ENCODE results near the gene NF2. TPM values are rescaled to one million over a fixed set of nuclear protein-coding genes. Genes with fewer than 3 reads are reported as not detected.

NF2 gene
- total RNA-seq, 4 donors from 2014 or later, result 14.6 to 60.1 (median 34.7) TPM

DNA sequence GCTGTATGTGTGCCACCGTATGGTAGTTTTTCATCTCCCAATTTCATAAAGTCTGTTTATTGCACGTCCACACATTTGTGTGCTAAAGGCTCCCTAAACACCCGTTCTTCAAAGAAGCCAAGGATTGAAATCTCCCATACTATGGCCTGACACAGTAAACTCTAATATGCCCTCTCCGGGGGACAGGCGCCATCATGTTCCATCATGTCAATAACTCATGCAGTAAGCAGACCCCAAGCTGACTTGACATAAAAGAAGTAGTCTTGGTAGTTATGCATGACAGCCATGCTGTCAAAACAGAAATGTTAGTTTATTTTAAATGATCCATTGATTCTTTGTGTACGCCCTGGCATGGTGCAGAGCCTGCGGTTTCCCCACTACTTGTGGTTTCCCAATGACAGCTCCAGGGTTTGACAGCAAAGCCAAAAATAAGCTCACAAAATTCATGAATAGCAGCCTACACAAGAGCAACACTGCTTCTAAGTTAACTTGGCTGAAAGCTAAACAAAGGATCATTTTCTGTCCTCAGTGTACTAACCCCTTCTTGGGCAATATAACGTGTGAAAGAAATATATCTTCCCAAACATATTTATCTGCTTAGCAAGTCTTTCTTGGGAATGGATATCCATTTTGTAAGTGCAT lies 59.9 kb downstream of the NF2 start:
- WGBS, 2 donors (ENCODE audit: low coverage in 1 of 2), result 89 to 97% methylated on average over 6 to 8 of the region's 8 CpGs
- in situ Hi-C loops (cut with MboI; ENCODE audit: low pct_ligation_motif_present in 1 of 4, low pct_unique_long_range_greater_than_20kb in 1 of 4, low sequenced_read_pairs in 3 of 4), result no loop called here
- intact Hi-C loops (cut with DNase I; ENCODE audit: low total_unique reads), result no loop called here
- no peak for TF ChIP-seq EP300 (IDR thresholded peaks at IDR 0.05; ENCODE audit: low read depth)
- no peak for TF ChIP-seq POLR2AphosphoS5 (IDR thresholded peaks at IDR 0.05)
- TF ChIP-seq, protein P1, sequence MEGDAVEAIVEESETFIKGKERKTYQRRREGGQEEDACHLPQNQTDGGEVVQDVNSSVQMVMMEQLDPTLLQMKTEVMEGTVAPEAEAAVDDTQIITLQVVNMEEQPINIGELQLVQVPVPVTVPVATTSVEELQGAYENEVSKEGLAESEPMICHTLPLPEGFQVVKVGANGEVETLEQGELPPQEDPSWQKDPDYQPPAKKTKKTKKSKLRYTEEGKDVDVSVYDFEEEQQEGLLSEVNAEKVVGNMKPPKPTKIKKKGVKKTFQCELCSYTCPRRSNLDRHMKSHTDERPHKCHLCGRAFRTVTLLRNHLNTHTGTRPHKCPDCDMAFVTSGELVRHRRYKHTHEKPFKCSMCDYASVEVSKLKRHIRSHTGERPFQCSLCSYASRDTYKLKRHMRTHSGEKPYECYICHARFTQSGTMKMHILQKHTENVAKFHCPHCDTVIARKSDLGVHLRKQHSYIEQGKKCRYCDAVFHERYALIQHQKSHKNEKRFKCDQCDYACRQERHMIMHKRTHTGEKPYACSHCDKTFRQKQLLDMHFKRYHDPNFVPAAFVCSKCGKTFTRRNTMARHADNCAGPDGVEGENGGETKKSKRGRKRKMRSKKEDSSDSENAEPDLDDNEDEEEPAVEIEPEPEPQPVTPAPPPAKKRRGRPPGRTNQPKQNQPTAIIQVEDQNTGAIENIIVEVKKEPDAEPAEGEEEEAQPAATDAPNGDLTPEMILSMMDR (IDR thresholded peaks at IDR 0.05), result no peak
- no peak for TF ChIP-seq POLR2A (IDR thresholded peaks at IDR 0.05)
- Histone ChIP-seq H3K27ac (no peak overlapping the region), H3K4me1 (no peaks in the 10 kb centered on the region), H3K4me3 (no peak overlapping the region), H3K36me3 (peaks cover 0 to 34% (median 9%) of the 10 kb centered on the region in 4 donors), H3K27me3 (no peaks in the 10 kb centered on the region), H3K9me3 (no peaks in the 10 kb centered on the region)
- DNase-seq, result no peak

DNA sequence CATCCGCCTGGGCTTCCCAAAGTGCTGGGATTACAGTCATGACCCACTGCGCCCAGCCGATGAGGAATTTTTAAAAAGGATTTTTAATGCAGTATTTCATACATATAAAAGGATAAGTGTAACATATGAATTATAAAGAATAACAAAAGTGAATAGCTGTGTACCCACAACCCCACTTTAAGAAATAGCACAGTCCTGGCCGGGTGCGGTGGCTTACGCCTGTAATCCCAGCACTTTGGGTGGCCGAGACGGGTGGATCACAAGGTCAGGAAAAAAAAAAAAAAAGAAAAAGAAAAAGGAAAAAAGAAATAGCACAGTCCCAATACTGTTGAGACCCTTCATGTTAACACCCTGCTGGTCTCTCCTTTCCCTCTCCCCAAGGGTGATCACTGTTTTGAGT lies 62.1 kb downstream of the NF2 start:
- 93 to 98% methylated on average over 3 to 8 of the region's 8 CpGs for WGBS, 2 donors (ENCODE audit: low coverage in 1 of 2)
- DNase-seq, result no peak
- Histone ChIP-seq H3K27ac (no peak overlapping the region), H3K4me3 (no peak overlapping the region), H3K27me3 (no peaks in the 10 kb centered on the region), H3K36me3 (peaks cover 0 to 41% (median 10%) of the 10 kb centered on the region in 4 donors), H3K4me1 (no peaks in the 10 kb centered on the region), H3K9me3 (no peaks in the 10 kb centered on the region)
- in situ Hi-C loops (cut with MboI; ENCODE audit: low pct_ligation_motif_present in 1 of 4, low pct_unique_long_range_greater_than_20kb in 1 of 4, low sequenced_read_pairs in 3 of 4), result no loop called here
- intact Hi-C loops (cut with DNase I; ENCODE audit: low total_unique reads), result no loop called here
- TF ChIP-seq, protein P1 (IDR thresholded peaks at IDR 0.05), result no peak
- TF ChIP-seq POLR2AphosphoS5 (IDR thresholded peaks at IDR 0.05) (no peak), POLR2A (IDR thresholded peaks at IDR 0.05) (no peak), EP300 (IDR thresholded peaks at IDR 0.05; ENCODE audit: low read depth) (no peak)

DNA sequence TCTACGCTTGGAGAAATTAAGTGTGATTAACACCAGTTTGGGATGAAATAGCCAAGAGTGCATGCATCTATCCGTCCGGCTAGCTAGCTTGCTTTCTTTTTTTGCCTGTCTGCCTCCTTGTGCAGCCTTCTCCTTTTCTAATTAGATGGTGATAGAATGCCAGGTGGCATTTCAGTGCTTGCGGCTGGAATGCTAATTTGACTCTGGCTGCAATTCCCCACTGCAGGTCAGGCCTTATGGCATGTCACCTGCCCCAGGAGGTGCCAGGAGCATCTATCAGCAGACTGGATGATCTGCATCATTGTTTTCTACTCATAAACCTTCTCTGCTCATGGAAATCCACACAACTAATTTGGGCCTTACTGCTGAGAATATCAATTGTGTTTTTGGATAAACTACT lies 65.2 kb downstream of the NF2 start:
- Histone ChIP-seq H3K4me3 (no peak overlapping the region), H3K4me1 (no peaks in the 10 kb centered on the region), H3K27me3 (no peaks in the 10 kb centered on the region), H3K36me3 (peaks cover 0 to 36% (median 8%) of the 10 kb centered on the region in 4 donors), H3K27ac (no peak overlapping the region), H3K9me3 (no peaks in the 10 kb centered on the region)
- in situ Hi-C loops (cut with MboI; ENCODE audit: low pct_ligation_motif_present in 1 of 4, low pct_unique_long_range_greater_than_20kb in 1 of 4, low sequenced_read_pairs in 3 of 4), result no loop called here
- TF ChIP-seq POLR2AphosphoS5 (IDR thresholded peaks at IDR 0.05), result no peak
- no peak for TF ChIP-seq POLR2A (IDR thresholded peaks at IDR 0.05)
- TF ChIP-seq EP300 (IDR thresholded peaks at IDR 0.05; ENCODE audit: low read depth), result no peak
- TF ChIP-seq, protein P1 (IDR thresholded peaks at IDR 0.05), result no peak
- WGBS, 2 donors (ENCODE audit: low coverage in 1 of 2), result 94 to 97% methylated on average over 4 of the region's 4 CpGs
- no peak for DNase-seq
- intact Hi-C loops (cut with DNase I; ENCODE audit: low total_unique reads), result no loop called here

DNA sequence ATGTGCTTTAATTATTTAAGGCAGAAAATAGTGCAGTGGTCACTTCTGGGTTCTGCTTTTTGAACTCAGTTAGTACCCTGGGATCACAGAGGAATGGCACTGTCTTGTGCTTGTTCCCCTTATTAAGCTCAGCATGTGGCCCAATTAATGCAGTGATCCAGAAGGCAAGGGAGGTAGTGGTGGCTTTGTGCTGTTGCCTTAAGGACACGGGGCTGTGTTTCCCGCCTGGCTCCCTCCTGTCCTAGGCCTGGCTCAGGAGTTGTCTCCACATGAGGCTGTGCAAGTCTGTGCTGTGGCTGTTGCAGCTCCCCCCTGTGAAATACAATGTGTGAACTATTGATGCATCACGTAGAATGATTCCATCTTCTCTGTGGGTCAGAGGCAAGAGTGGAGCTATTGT lies 67.2 kb downstream of the NF2 start:
- H3K27ac ChIP-seq, result no peak overlapping the region
- H3K27me3 ChIP-seq, result no peaks in the 10 kb centered on the region
- H3K36me3 ChIP-seq, result peaks cover 0 to 55% (median 15%) of the 10 kb centered on the region in 4 donors
- 96% methylated on average over 3 of the region's 3 CpGs; no CpG with 5 or more reads in 1 of the 2 donors for WGBS, 2 donors (ENCODE audit: low coverage in 1 of 2)
- H3K9me3 ChIP-seq, result no peaks in the 10 kb centered on the region
- intact Hi-C loops (cut with DNase I; ENCODE audit: low total_unique reads) (no loop called here), in situ Hi-C loops (cut with MboI; ENCODE audit: low pct_ligation_motif_present in 1 of 4, low pct_unique_long_range_greater_than_20kb in 1 of 4, low sequenced_read_pairs in 3 of 4) (no loop called here)
- TF ChIP-seq EP300 (IDR thresholded peaks at IDR 0.05; ENCODE audit: low read depth) (no peak), POLR2A (IDR thresholded peaks at IDR 0.05) (no peak)
- TF ChIP-seq, protein P1 (IDR thresholded peaks at IDR 0.05), result no peak
- no peak overlapping the region for H3K4me3 ChIP-seq
- no peaks in the 10 kb centered on the region for H3K4me1 ChIP-seq
- no peak for DNase-seq

Measured in transverse colon (tissue), 4 donors.